ENCODE results near the gene DNAH1.

DNAH1 gene

GRCh38 chr3:52393131-52393807 lies 77.2 kb downstream of the DNAH1 start:
- Mint-ChIP-seq H3K9me3 (no peaks in the 10 kb centered on the region), H3K4me1 (no peaks in the 10 kb centered on the region), H3K4me3 (no peak overlapping the region), H3K36me3 (peaks cover 33% of the 10 kb centered on the region), H3K27me3 (no peaks in the 10 kb centered on the region), H3K27ac (no peak overlapping the region)
- no peak for ATAC-seq

GRCh38 chr3:52393959-52394670 lies 78.0 kb downstream of the DNAH1 start:
- Mint-ChIP-seq H3K36me3 (peaks cover 28% of the 10 kb centered on the region), H3K4me1 (no peaks in the 10 kb centered on the region), H3K9me3 (no peaks in the 10 kb centered on the region), H3K27ac (no peak overlapping the region), H3K27me3 (no peaks in the 10 kb centered on the region), H3K4me3 (no peak overlapping the region)
- ATAC-seq: no peak

- H3K27me3 Mint-ChIP-seq: no peaks in the 10 kb centered on the region
- peaks cover 27% of the 10 kb centered on the region for H3K36me3 Mint-ChIP-seq
- no peaks in the 10 kb centered on the region for H3K4me1 Mint-ChIP-seq
- no peak for ATAC-seq
- no peaks in the 10 kb centered on the region for H3K9me3 Mint-ChIP-seq
- no peak overlapping the region for H3K27ac Mint-ChIP-seq
- H3K4me3 Mint-ChIP-seq: no peak overlapping the region
These were observed 78.8 kb downstream of the DNAH1 start for GRCh38 chr3:52394751-52395502.

GRCh38 chr3:52395503-52395865 lies 79.4 kb downstream of the DNAH1 start:
- H3K4me3 Mint-ChIP-seq: no peak overlapping the region
- H3K4me1 Mint-ChIP-seq: no peaks in the 10 kb centered on the region
- H3K27ac Mint-ChIP-seq: no peak overlapping the region
- H3K27me3 Mint-ChIP-seq: no peaks in the 10 kb centered on the region
- peaks cover 25% of the 10 kb centered on the region for H3K36me3 Mint-ChIP-seq
- no peak for ATAC-seq
- H3K9me3 Mint-ChIP-seq: no peaks in the 10 kb centered on the region

- Mint-ChIP-seq H3K27me3 (no peaks in the 10 kb centered on the region), H3K4me3 (no peak overlapping the region), H3K9me3 (no peaks in the 10 kb centered on the region), H3K4me1 (no peaks in the 10 kb centered on the region), H3K36me3 (peaks cover 30% of the 10 kb centered on the region), H3K27ac (no peak overlapping the region)
- ATAC-seq: no peak
These were observed 80.1 kb downstream of the DNAH1 start for GRCh38 chr3:52396011-52396906.

GRCh38 chr3:52396907-52397591 lies 80.9 kb downstream of the DNAH1 start:
- no peak overlapping the region for H3K4me3 Mint-ChIP-seq

GRCh38 chr3:52397676-52398399 lies 81.7 kb downstream of the DNAH1 start:
- H3K27me3 Mint-ChIP-seq: no peaks in the 10 kb centered on the region
- H3K4me3 Mint-ChIP-seq: no peak overlapping the region
- no peaks in the 10 kb centered on the region for H3K9me3 Mint-ChIP-seq
- peaks cover 34% of the 10 kb centered on the region for H3K36me3 Mint-ChIP-seq
- no peaks in the 10 kb centered on the region for H3K4me1 Mint-ChIP-seq
- ATAC-seq: no peak
- no peak overlapping the region for H3K27ac Mint-ChIP-seq

More at GRCh38 chr3:52396907-52397591, 80.9 kb downstream of the DNAH1 start:
- ATAC-seq: no peak
- no peaks in the 10 kb centered on the region for H3K27me3 Mint-ChIP-seq
- no peaks in the 10 kb centered on the region for H3K9me3 Mint-ChIP-seq
- no peak overlapping the region for H3K27ac Mint-ChIP-seq
- peaks cover 30% of the 10 kb centered on the region for H3K36me3 Mint-ChIP-seq
- no peaks in the 10 kb centered on the region for H3K4me1 Mint-ChIP-seq

GRCh38 chr3:52398670-52399081 lies 82.6 kb downstream of the DNAH1 start:
- Mint-ChIP-seq H3K27me3 (no peaks in the 10 kb centered on the region), H3K36me3 (peaks cover 35% of the 10 kb centered on the region), H3K27ac (no peak overlapping the region), H3K9me3 (no peaks in the 10 kb centered on the region), H3K4me3 (no peak overlapping the region), H3K4me1 (no peaks in the 10 kb centered on the region)
- ATAC-seq: no peak

- H3K27ac Mint-ChIP-seq: no peak overlapping the region
- ATAC-seq: no peak
- H3K9me3 Mint-ChIP-seq: no peaks in the 10 kb centered on the region
- H3K36me3 Mint-ChIP-seq: peaks cover 39% of the 10 kb centered on the region
- H3K4me1 Mint-ChIP-seq: no peaks in the 10 kb centered on the region
- H3K27me3 Mint-ChIP-seq: no peaks in the 10 kb centered on the region
- H3K4me3 Mint-ChIP-seq: no peak overlapping the region
These were observed 83.0 kb downstream of the DNAH1 start for GRCh38 chr3:52399131-52399530.

- Mint-ChIP-seq H3K36me3 (peaks cover 44% of the 10 kb centered on the region), H3K9me3 (no peaks in the 10 kb centered on the region), H3K27ac (no peak overlapping the region), H3K4me1 (no peaks in the 10 kb centered on the region), H3K4me3 (no peak overlapping the region), H3K27me3 (no peaks in the 10 kb centered on the region)
- no peak for ATAC-seq
These were observed 83.5 kb downstream of the DNAH1 start for GRCh38 chr3:52399593-52399992.

GRCh38 chr3:52400275-52400793 lies 84.2 kb downstream of the DNAH1 start:
- no peaks in the 10 kb centered on the region for H3K4me1 Mint-ChIP-seq
- H3K36me3 Mint-ChIP-seq: peaks cover 50% of the 10 kb centered on the region
- no peaks in the 10 kb centered on the region for H3K27me3 Mint-ChIP-seq
- no peak overlapping the region for H3K4me3 Mint-ChIP-seq
- H3K9me3 Mint-ChIP-seq: no peaks in the 10 kb centered on the region
- no peak overlapping the region for H3K27ac Mint-ChIP-seq
- no peak for ATAC-seq

GRCh38 chr3:52401021-52401420 lies 84.9 kb downstream of the DNAH1 start:
- Mint-ChIP-seq H3K9me3 (no peaks in the 10 kb centered on the region), H3K27me3 (no peaks in the 10 kb centered on the region), H3K27ac (no peak overlapping the region), H3K36me3 (peaks cover 53% of the 10 kb centered on the region), H3K4me1 (no peaks in the 10 kb centered on the region), H3K4me3 (no peak overlapping the region)
- no peak for ATAC-seq

GRCh38 chr3:52401551-52401950 lies 85.4 kb downstream of the DNAH1 start:
- Mint-ChIP-seq H3K4me3 (no peak overlapping the region), H3K27ac (no peak overlapping the region), H3K9me3 (no peaks in the 10 kb centered on the region), H3K27me3 (no peaks in the 10 kb centered on the region), H3K36me3 (peaks cover 56% of the 10 kb centered on the region), H3K4me1 (no peaks in the 10 kb centered on the region)
- no peak for ATAC-seq

- no peak overlapping the region for H3K27ac Mint-ChIP-seq
- ATAC-seq: no peak
- H3K36me3 Mint-ChIP-seq: peaks cover 61% of the 10 kb centered on the region
- no peaks in the 10 kb centered on the region for H3K4me1 Mint-ChIP-seq
- H3K4me3 Mint-ChIP-seq: no peak overlapping the region
- no peaks in the 10 kb centered on the region for H3K9me3 Mint-ChIP-seq
- no peaks in the 10 kb centered on the region for H3K27me3 Mint-ChIP-seq
These were observed 86.0 kb downstream of the DNAH1 start for GRCh38 chr3:52402101-52402521.
